Neural crest cell (in vitro differentiated cells): Measurements from ENCODE around the gene UMAD1. TPM values are rescaled to one million over a fixed set of nuclear protein-coding genes. Genes with fewer than 3 reads are reported as not detected.

Source experiments
- DNase-seq: peaks from one replicate; pipeline ENCODE4 v3.0.0; 2021; ENCODE audit warnings: low read depth, mixed read lengths, low spot score
- H3K27ac Mint-ChIP-seq: one replicate; pipeline ENCODE4 v1.8.0; 2021; ENCODE audit warnings: mild to moderate bottlenecking, mixed read lengths; ENCODE audit not compliant: unreplicated experiment
- H3K27me3 Mint-ChIP-seq: 2 replicates; pipeline ENCODE4 v1.8.0; 2021; ENCODE audit warnings: low read depth, mild to moderate bottlenecking, mixed read lengths
- H3K36me3 Mint-ChIP-seq: 2 replicates; pipeline ENCODE4 v1.8.0; 2021; ENCODE audit warnings: low read depth, mild to moderate bottlenecking, mixed read lengths
- H3K4me1 Mint-ChIP-seq: 2 replicates; pipeline ENCODE4 v1.8.0; 2021; ENCODE audit warnings: mixed read lengths
- H3K4me3 Mint-ChIP-seq: one replicate; pipeline ENCODE4 v1.8.0; 2021; ENCODE audit warnings: mild to moderate bottlenecking, mixed read lengths
- H3K9me3 Mint-ChIP-seq: 2 replicates; pipeline ENCODE4 v1.8.0; 2021; ENCODE audit warnings: mixed read lengths
- total RNA-seq: library from RNA; stranded (reverse); gene quantifications from 2 replicates; pipeline ENCODE4 v1.2.1, GENCODE V29; 2021
- TF ChIP-seq, protein P1 (sequence below): fragments of 200-600 bp; sonication (generic); conservative IDR thresholded peaks from 2 replicates; pipeline ENCODE4 v1.5.0; 2021; ENCODE audit warnings: antibody characterized with exemption, mild to moderate bottlenecking

The UMAD1 gene
- total RNA-seq, 1 donor from 2014 or later: 9.8 TPM

DNA sequence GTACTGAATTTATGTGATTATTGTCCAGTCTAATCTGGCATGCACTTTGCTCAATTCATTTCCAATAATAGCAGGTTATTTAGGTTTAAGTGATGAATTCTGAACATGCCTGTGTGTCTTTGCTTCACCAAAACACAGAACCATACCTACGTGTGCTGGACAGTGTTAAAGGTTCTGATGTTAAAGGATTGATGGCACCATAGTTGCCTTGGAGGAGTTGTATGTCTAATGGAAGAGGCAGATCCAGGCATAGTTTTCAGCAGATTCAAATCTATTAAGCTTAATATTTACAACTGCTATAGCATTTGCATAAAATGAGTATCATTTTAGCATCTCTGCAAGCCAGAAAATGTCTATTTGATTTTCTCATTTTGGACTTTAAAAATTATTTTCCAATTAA is 28.0 kb upstream of the UMAD1 start:
- H3K4me1 Mint-ChIP-seq: no peaks in the 10 kb centered on the region
- no peak overlapping the region for H3K27ac Mint-ChIP-seq
- no peaks in the 10 kb centered on the region for H3K9me3 Mint-ChIP-seq
- no peak overlapping the region for H3K4me3 Mint-ChIP-seq
- TF ChIP-seq, protein P1, sequence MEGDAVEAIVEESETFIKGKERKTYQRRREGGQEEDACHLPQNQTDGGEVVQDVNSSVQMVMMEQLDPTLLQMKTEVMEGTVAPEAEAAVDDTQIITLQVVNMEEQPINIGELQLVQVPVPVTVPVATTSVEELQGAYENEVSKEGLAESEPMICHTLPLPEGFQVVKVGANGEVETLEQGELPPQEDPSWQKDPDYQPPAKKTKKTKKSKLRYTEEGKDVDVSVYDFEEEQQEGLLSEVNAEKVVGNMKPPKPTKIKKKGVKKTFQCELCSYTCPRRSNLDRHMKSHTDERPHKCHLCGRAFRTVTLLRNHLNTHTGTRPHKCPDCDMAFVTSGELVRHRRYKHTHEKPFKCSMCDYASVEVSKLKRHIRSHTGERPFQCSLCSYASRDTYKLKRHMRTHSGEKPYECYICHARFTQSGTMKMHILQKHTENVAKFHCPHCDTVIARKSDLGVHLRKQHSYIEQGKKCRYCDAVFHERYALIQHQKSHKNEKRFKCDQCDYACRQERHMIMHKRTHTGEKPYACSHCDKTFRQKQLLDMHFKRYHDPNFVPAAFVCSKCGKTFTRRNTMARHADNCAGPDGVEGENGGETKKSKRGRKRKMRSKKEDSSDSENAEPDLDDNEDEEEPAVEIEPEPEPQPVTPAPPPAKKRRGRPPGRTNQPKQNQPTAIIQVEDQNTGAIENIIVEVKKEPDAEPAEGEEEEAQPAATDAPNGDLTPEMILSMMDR: no peak
- no peak for DNase-seq
- no peaks in the 10 kb centered on the region for H3K27me3 Mint-ChIP-seq
- H3K36me3 Mint-ChIP-seq: peaks cover 3% of the 10 kb centered on the region

DNA sequence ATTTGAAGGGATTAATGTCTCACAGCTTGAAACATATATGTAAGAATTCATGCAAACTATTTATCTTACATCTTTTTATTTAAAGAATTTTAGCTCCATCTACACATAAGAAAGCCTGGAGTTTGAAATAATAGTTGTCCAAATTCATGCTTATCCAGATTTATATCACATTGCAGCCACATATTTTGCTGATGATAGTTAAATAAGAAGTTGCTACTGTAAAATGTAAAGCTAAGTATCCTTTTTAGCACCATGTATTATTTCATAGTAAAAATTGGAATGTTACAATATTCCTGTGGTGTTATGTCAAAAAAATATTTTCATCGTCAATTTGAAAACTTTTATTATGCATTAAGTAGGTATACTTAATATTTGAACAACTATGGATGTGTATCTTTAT is 27.3 kb upstream of the UMAD1 start:
- Mint-ChIP-seq H3K9me3 (no peaks in the 10 kb centered on the region), H3K27ac (no peak overlapping the region), H3K4me1 (no peaks in the 10 kb centered on the region), H3K36me3 (no peaks in the 10 kb centered on the region), H3K4me3 (no peak overlapping the region), H3K27me3 (no peaks in the 10 kb centered on the region)
- no peak for DNase-seq
- TF ChIP-seq, protein P1: no peak

GRCh38 chr7:7614018-7614741 is 26.4 kb upstream of the UMAD1 start:
- no peak for DNase-seq
- TF ChIP-seq, protein P1: no peak
- Mint-ChIP-seq H3K4me1 (no peaks in the 10 kb centered on the region), H3K27ac (no peak overlapping the region), H3K27me3 (no peaks in the 10 kb centered on the region), H3K4me3 (no peak overlapping the region), H3K36me3 (no peaks in the 10 kb centered on the region), H3K9me3 (no peaks in the 10 kb centered on the region)

GRCh38 chr7:7617550-7617949 is 23.0 kb upstream of the UMAD1 start:
- H3K27me3 Mint-ChIP-seq: no peaks in the 10 kb centered on the region
- no peaks in the 10 kb centered on the region for H3K9me3 Mint-ChIP-seq
- no peaks in the 10 kb centered on the region for H3K4me1 Mint-ChIP-seq
- no peaks in the 10 kb centered on the region for H3K36me3 Mint-ChIP-seq
- H3K4me3 Mint-ChIP-seq: no peak overlapping the region
- H3K27ac Mint-ChIP-seq: no peak overlapping the region
- no peak for DNase-seq
- TF ChIP-seq, protein P1: no peak

- no peak for DNase-seq
- TF ChIP-seq, protein P1: no peak
- no peaks in the 10 kb centered on the region for H3K4me1 Mint-ChIP-seq
- no peak overlapping the region for H3K27ac Mint-ChIP-seq
- H3K27me3 Mint-ChIP-seq: no peaks in the 10 kb centered on the region
- no peak overlapping the region for H3K4me3 Mint-ChIP-seq
- H3K36me3 Mint-ChIP-seq: no peaks in the 10 kb centered on the region
- H3K9me3 Mint-ChIP-seq: no peaks in the 10 kb centered on the region
These were observed 22.1 kb upstream of the UMAD1 start for GRCh38 chr7:7618410-7618809.
